ENCODE measurements around the gene CENPK.
A peak's percentile ranks its signal among the peaks of the same experiment; 100 is the strongest.
"Not testable (repeated sequence)": the region's sequence is repeated elsewhere in the genome, so short reads cannot be mapped to it uniquely, and the experiment has no call there.

Gene CENPK

GRCh38 chr5:65562731-65563701 lies at the start of gene CENPK, which contains the start of gene PPWD1:
Gene CENPK, minus strand, starts transcription at chr5:65563168. Its CDS starts 8,261 bp downstream, at chr5:65554907.
Gene PPWD1, plus strand, starts transcription at chr5:65563296. Its CDS starts 15 bp downstream, at chr5:65563311.
- peak; percentile 98 for DNase-seq (ENCODE audit: low read depth)

- DNase-seq (ENCODE audit: low read depth): no peak
These were observed 49.4 kb upstream of the CENPK start for GRCh38 chr5:65612298-65612907.

- peak; percentile 69 for DNase-seq (ENCODE audit: low read depth)
These were observed 48.6 kb upstream of the CENPK start for GRCh38 chr5:65611524-65611923.

GRCh38 chr5:65601761-65602160 lies 38.8 kb upstream of the CENPK start:
- DNase-seq (ENCODE audit: low read depth): not testable (repeated sequence)

GRCh38 chr5:65588694-65589093 lies 25.7 kb upstream of the CENPK start:
- DNase-seq (ENCODE audit: low read depth): no peak

- DNase-seq (ENCODE audit: low read depth): peak; percentile 11
These were observed 14.2 kb upstream of the CENPK start for GRCh38 chr5:65577141-65577540.

GRCh38 chr5:65570598-65571226 lies 7.7 kb upstream of the CENPK start:
- no peak for DNase-seq (ENCODE audit: low read depth)

- DNase-seq (ENCODE audit: low read depth): no peak
These were observed 3.5 kb upstream of the CENPK start for GRCh38 chr5:65566505-65566904.

GRCh38 chr5:65563777-65564176 lies 809 bp upstream of the CENPK start:
- DNase-seq (ENCODE audit: low read depth): peak; percentile 27

- DNase-seq (ENCODE audit: low read depth): no peak
These were observed 6.2 kb downstream of the CENPK start for GRCh38 chr5:65556718-65557117.

- DNase-seq (ENCODE audit: low read depth): no peak
These were observed 6.8 kb downstream of the CENPK start for GRCh38 chr5:65556181-65556580.

GRCh38 chr5:65555287-65555686 lies 7.7 kb downstream of the CENPK start:
- DNase-seq (ENCODE audit: low read depth): no peak

- DNase-seq (ENCODE audit: low read depth): no peak
These were observed 9.0 kb downstream of the CENPK start for GRCh38 chr5:65553941-65554340.

- DNase-seq (ENCODE audit: low read depth): no peak
These were observed 14.7 kb downstream of the CENPK start for GRCh38 chr5:65548281-65548680.

GRCh38 chr5:65546141-65546540 lies 16.8 kb downstream of the CENPK start:
- DNase-seq (ENCODE audit: low read depth): no peak

- no peak for DNase-seq (ENCODE audit: low read depth)
These were observed 18.5 kb downstream of the CENPK start for GRCh38 chr5:65544473-65544872.

GRCh38 chr5:65539827-65540226 lies 23.1 kb downstream of the CENPK start:
- DNase-seq (ENCODE audit: low read depth): peak; percentile 2

- DNase-seq (ENCODE audit: low read depth): peak; percentile 50
These were observed 27.4 kb downstream of the CENPK start for GRCh38 chr5:65535529-65535987.

- no peak for DNase-seq (ENCODE audit: low read depth)
These were observed 32.1 kb downstream of the CENPK start for GRCh38 chr5:65530904-65531303.

- DNase-seq (ENCODE audit: low read depth): no peak
These were observed 37.2 kb downstream of the CENPK start for GRCh38 chr5:65525726-65526125.

GRCh38 chr5:65512170-65512937 lies 50.6 kb downstream of the CENPK start:
- peak; percentile 40 for DNase-seq (ENCODE audit: low read depth)

- DNase-seq (ENCODE audit: low read depth): peak; percentile 50
These were observed 54.0 kb downstream of the CENPK start for GRCh38 chr5:65508978-65509377.
